ENCODE results near the gene ATF2. TPM values are rescaled to one million over a fixed set of nuclear protein-coding genes. Genes with fewer than 3 reads are reported as not detected.
A peak's percentile ranks its signal among the peaks of the same experiment; 100 is the strongest.

ATF2 gene
- total RNA-seq, 1 experiment from 2014 or later, result 37.0 TPM

GRCh38 chr2:175039031-175039430, 129.0 kb downstream of the ATF2 start:
- H3K4me3 ChIP-seq (ENCODE audit: insufficient read depth, low read depth, low read length), result no peak overlapping the region
- no peaks in the 10 kb centered on the region for H3K36me3 ChIP-seq (replicated peaks; ENCODE audit: control insufficient read depth, insufficient read depth, low read length)
- no peaks in the 10 kb centered on the region for H3K27me3 ChIP-seq (ENCODE audit: control insufficient read depth, insufficient read depth, low read length)
- no peak for DNase-seq

GRCh38 chr2:175037941-175038340, 130.1 kb downstream of the ATF2 start:
- no peaks in the 10 kb centered on the region for H3K36me3 ChIP-seq (replicated peaks; ENCODE audit: control insufficient read depth, insufficient read depth, low read length)
- H3K4me3 ChIP-seq (ENCODE audit: insufficient read depth, low read depth, low read length), result no peak overlapping the region

GRCh38 chr2:175036582-175037018, 131.4 kb downstream of the ATF2 start:
- DNase-seq, result peak; percentile 18

More at GRCh38 chr2:175037941-175038340, 130.1 kb downstream of the ATF2 start:
- H3K27me3 ChIP-seq (ENCODE audit: control insufficient read depth, insufficient read depth, low read length), result no peaks in the 10 kb centered on the region
- DNase-seq, result no peak

GRCh38 chr2:175035806-175036205, 132.2 kb downstream of the ATF2 start:
- no peaks in the 10 kb centered on the region for H3K36me3 ChIP-seq (replicated peaks; ENCODE audit: control insufficient read depth, insufficient read depth, low read length)
- DNase-seq, result no peak
- no peak overlapping the region for H3K4me3 ChIP-seq (ENCODE audit: insufficient read depth, low read depth, low read length)
- no peaks in the 10 kb centered on the region for H3K27me3 ChIP-seq (ENCODE audit: control insufficient read depth, insufficient read depth, low read length)

More at GRCh38 chr2:175036582-175037018, 131.4 kb downstream of the ATF2 start:
- Histone ChIP-seq H3K27me3 (ENCODE audit: control insufficient read depth, insufficient read depth, low read length) (no peaks in the 10 kb centered on the region), H3K36me3 (replicated peaks; ENCODE audit: control insufficient read depth, insufficient read depth, low read length) (no peaks in the 10 kb centered on the region), H3K4me3 (ENCODE audit: insufficient read depth, low read depth, low read length) (no peak overlapping the region)

GRCh38 chr2:175034716-175035115, 133.3 kb downstream of the ATF2 start:
- DNase-seq, result no peak

GRCh38 chr2:175030380-175031271, 137.4 kb downstream of the ATF2 start:
- Histone ChIP-seq H3K27me3 (ENCODE audit: control insufficient read depth, insufficient read depth, low read length) (no peaks in the 10 kb centered on the region), H3K4me3 (ENCODE audit: insufficient read depth, low read depth, low read length) (no peak overlapping the region), H3K36me3 (replicated peaks; ENCODE audit: control insufficient read depth, insufficient read depth, low read length) (no peaks in the 10 kb centered on the region)
- peak; percentile 43 for DNase-seq

More at GRCh38 chr2:175034716-175035115, 133.3 kb downstream of the ATF2 start:
- H3K36me3 ChIP-seq (replicated peaks; ENCODE audit: control insufficient read depth, insufficient read depth, low read length), result no peaks in the 10 kb centered on the region
- H3K27me3 ChIP-seq (ENCODE audit: control insufficient read depth, insufficient read depth, low read length), result no peaks in the 10 kb centered on the region
- no peak overlapping the region for H3K4me3 ChIP-seq (ENCODE audit: insufficient read depth, low read depth, low read length)

- no peak overlapping the region for H3K4me3 ChIP-seq (ENCODE audit: insufficient read depth, low read depth, low read length)
- H3K36me3 ChIP-seq (replicated peaks; ENCODE audit: control insufficient read depth, insufficient read depth, low read length), result no peaks in the 10 kb centered on the region
Measured at GRCh38 chr2:175027755-175028154, 140.2 kb downstream of the ATF2 start.

GRCh38 chr2:175026385-175026784, 141.6 kb downstream of the ATF2 start:
- no peak overlapping the region for H3K4me3 ChIP-seq (ENCODE audit: insufficient read depth, low read depth, low read length)
- DNase-seq, result no peak
- no peaks in the 10 kb centered on the region for H3K27me3 ChIP-seq (ENCODE audit: control insufficient read depth, insufficient read depth, low read length)
- no peaks in the 10 kb centered on the region for H3K36me3 ChIP-seq (replicated peaks; ENCODE audit: control insufficient read depth, insufficient read depth, low read length)

More at GRCh38 chr2:175027755-175028154, 140.2 kb downstream of the ATF2 start:
- H3K27me3 ChIP-seq (ENCODE audit: control insufficient read depth, insufficient read depth, low read length), result no peaks in the 10 kb centered on the region
- no peak for DNase-seq

GRCh38 chr2:175025946-175026345, 142.1 kb downstream of the ATF2 start:
- no peaks in the 10 kb centered on the region for H3K36me3 ChIP-seq (replicated peaks; ENCODE audit: control insufficient read depth, insufficient read depth, low read length)
- no peak for DNase-seq
- H3K27me3 ChIP-seq (ENCODE audit: control insufficient read depth, insufficient read depth, low read length), result no peaks in the 10 kb centered on the region

GRCh38 chr2:175025233-175025632, 142.8 kb downstream of the ATF2 start:
- no peak for DNase-seq
- H3K36me3 ChIP-seq (replicated peaks; ENCODE audit: control insufficient read depth, insufficient read depth, low read length), result no peaks in the 10 kb centered on the region
- H3K4me3 ChIP-seq (ENCODE audit: insufficient read depth, low read depth, low read length), result no peak overlapping the region
- H3K27me3 ChIP-seq (ENCODE audit: control insufficient read depth, insufficient read depth, low read length), result no peaks in the 10 kb centered on the region

More at GRCh38 chr2:175025946-175026345, 142.1 kb downstream of the ATF2 start:
- no peak overlapping the region for H3K4me3 ChIP-seq (ENCODE audit: insufficient read depth, low read depth, low read length)

GRCh38 chr2:175022923-175023322, 145.1 kb downstream of the ATF2 start:
- DNase-seq, result no peak

More at GRCh38 chr2:175022923-175023322, 145.1 kb downstream of the ATF2 start:
- H3K4me3 ChIP-seq (ENCODE audit: insufficient read depth, low read depth, low read length), result no peak overlapping the region
- H3K27me3 ChIP-seq (ENCODE audit: control insufficient read depth, insufficient read depth, low read length), result no peaks in the 10 kb centered on the region
- H3K36me3 ChIP-seq (replicated peaks; ENCODE audit: control insufficient read depth, insufficient read depth, low read length), result no peaks in the 10 kb centered on the region

Other genes starting within 250 kb of the ATF2 start
- 30.4 and 37.9 TPM in 2 replicates for gene CHN1, start 162.8 kb downstream of the ATF2 start, total RNA-seq (2014; rRNA removed; shearing (Covaris generic))
- 334 and 437 TPM in 2 replicates for gene ATP5MC3, start 13.5 kb upstream of the ATF2 start, total RNA-seq (2014; rRNA removed; shearing (Covaris generic))

All from H7 (cell line).